Measurements from ENCODE around the gene TMEM164.

TMEM164 gene

GRCh38 chrX:110004215-110004614 is 1.3 kb downstream of the TMEM164 start:
- peak; percentile 2 for DNase-seq

- DNase-seq = no peak
Observed at GRCh38 chrX:110004731-110005369, 1.9 kb downstream of the TMEM164 start.

GRCh38 chrX:110006161-110006560 is 3.2 kb downstream of the TMEM164 start:
- DNase-seq = no peak

- no peak for DNase-seq
Observed at GRCh38 chrX:110006821-110007375, 4.0 kb downstream of the TMEM164 start.

- DNase-seq = no peak
Observed at GRCh38 chrX:110008011-110008635, 5.2 kb downstream of the TMEM164 start.

- DNase-seq = no peak
Observed at GRCh38 chrX:110012818-110013485, 10.0 kb downstream of the TMEM164 start.

- no peak for DNase-seq
Observed at GRCh38 chrX:110013968-110014367, 11.1 kb downstream of the TMEM164 start.

- no peak for DNase-seq
Observed at GRCh38 chrX:110015032-110015431, 12.1 kb downstream of the TMEM164 start.

- no peak for DNase-seq
Observed at GRCh38 chrX:110015915-110016314, 13.0 kb downstream of the TMEM164 start.

GRCh38 chrX:110020536-110020935 is 17.6 kb downstream of the TMEM164 start:
- no peak for DNase-seq

GRCh38 chrX:110021258-110022022 is 18.5 kb downstream of the TMEM164 start:
- no peak for DNase-seq

GRCh38 chrX:110022599-110023448 is 19.9 kb downstream of the TMEM164 start:
- DNase-seq = no peak

- DNase-seq = no peak
Observed at GRCh38 chrX:110025395-110025794, 22.5 kb downstream of the TMEM164 start.

GRCh38 chrX:110026099-110026844 is 23.4 kb downstream of the TMEM164 start:
- peak; percentile 6 for DNase-seq

GRCh38 chrX:110032534-110033147 is 29.7 kb downstream of the TMEM164 start:
- no peak for DNase-seq

- no peak for DNase-seq
Observed at GRCh38 chrX:110034036-110034435, 31.1 kb downstream of the TMEM164 start.

GRCh38 chrX:110036162-110037033 is 33.5 kb downstream of the TMEM164 start:
- no peak for DNase-seq

GRCh38 chrX:110037178-110037577 is 34.3 kb downstream of the TMEM164 start:
- DNase-seq = no peak

- no peak for DNase-seq
Observed at GRCh38 chrX:110038900-110039299, 36.0 kb downstream of the TMEM164 start.

GRCh38 chrX:110041980-110042379 is 39.1 kb downstream of the TMEM164 start:
- DNase-seq = no peak

Measured in kidney glomerular epithelial cell (primary cell).